GM23338 (cell line): ENCODE results near the gene ELL2.

ENCODE experiments used
- EZH2 ChIP-seq: fragments of 200-600 bp; sonication (generic); IDR thresholded peaks from one replicate; pipeline ENCODE4 v1.8.0; 2017; ENCODE audit warnings: antibody characterized with exemption, mild to moderate bottlenecking, low read depth; ENCODE audit not compliant: unreplicated experiment
- EZH2phosphoT487 ChIP-seq: fragments of 200-600 bp; sonication (generic); IDR thresholded peaks from one replicate; pipeline ENCODE4 v1.8.1; 2018; ENCODE audit warnings: antibody characterized with exemption; ENCODE audit not compliant: unreplicated experiment
- TF ChIP-seq, protein P1 (sequence below), 2 experiments: fragments of 200-600 bp in 1 of 2; sonication (generic) in 1 of 2; conservative IDR thresholded peaks; 2 replicates each; pipeline versions ENCODE4 v1.5.1 to v1.6.1; 2016 to 2017; ENCODE audit warnings: antibody characterized with exemption in 2 of 2, low read depth in 2 of 2, mild to moderate bottlenecking in 2 of 2, moderate library complexity in 1 of 2
- TF ChIP-seq, protein P2 (sequence below): IDR thresholded peaks from 2 replicates; pipeline ENCODE4 v1.6.1; 2016; ENCODE audit warnings: antibody characterized with exemption

DNA sequence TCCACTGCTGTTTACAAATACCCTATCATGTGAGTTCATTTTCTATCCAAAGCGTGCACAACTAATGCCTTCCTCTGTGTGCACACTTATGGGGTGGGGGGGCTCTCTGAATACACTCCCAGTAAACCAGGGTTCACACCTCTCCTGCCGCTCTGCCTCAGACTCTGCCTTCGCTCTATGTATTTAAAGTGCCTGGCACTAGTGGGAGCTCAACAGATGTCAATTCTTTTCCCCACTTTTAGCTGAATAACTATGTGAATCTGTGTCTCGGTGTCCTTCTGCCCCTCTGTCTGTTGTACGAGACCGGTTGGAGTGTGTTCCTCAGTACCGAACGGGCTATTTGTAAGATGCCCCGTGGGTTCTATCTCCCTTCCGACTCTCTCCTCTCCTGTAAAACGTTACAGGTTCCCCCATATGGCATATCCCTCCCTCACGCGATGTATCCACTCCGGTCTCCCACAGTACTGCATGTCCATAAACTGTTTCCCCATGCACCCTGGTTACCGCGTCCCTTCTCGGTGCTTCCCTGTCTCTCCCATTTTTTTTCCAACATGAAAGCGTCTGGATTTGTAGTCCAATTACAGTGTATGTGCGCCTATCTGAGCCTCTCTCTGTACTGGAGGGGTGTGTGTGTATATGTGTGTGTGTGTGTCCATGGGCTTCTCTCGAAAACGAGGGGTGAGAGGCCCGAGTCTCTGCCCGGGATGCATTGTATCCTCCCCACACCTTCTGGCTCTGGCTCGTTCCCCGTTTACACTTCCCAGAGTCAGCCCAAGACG is 1.6 kb downstream of the ELL2 start:
- TF ChIP-seq, protein P1, sequence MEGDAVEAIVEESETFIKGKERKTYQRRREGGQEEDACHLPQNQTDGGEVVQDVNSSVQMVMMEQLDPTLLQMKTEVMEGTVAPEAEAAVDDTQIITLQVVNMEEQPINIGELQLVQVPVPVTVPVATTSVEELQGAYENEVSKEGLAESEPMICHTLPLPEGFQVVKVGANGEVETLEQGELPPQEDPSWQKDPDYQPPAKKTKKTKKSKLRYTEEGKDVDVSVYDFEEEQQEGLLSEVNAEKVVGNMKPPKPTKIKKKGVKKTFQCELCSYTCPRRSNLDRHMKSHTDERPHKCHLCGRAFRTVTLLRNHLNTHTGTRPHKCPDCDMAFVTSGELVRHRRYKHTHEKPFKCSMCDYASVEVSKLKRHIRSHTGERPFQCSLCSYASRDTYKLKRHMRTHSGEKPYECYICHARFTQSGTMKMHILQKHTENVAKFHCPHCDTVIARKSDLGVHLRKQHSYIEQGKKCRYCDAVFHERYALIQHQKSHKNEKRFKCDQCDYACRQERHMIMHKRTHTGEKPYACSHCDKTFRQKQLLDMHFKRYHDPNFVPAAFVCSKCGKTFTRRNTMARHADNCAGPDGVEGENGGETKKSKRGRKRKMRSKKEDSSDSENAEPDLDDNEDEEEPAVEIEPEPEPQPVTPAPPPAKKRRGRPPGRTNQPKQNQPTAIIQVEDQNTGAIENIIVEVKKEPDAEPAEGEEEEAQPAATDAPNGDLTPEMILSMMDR (conservative IDR thresholded peaks at IDR 0.05; ENCODE audit: low read depth in 2 of 2): no peak
- TF ChIP-seq EZH2phosphoT487: no peak
- no peak for TF ChIP-seq EZH2
- TF ChIP-seq, protein P2, sequence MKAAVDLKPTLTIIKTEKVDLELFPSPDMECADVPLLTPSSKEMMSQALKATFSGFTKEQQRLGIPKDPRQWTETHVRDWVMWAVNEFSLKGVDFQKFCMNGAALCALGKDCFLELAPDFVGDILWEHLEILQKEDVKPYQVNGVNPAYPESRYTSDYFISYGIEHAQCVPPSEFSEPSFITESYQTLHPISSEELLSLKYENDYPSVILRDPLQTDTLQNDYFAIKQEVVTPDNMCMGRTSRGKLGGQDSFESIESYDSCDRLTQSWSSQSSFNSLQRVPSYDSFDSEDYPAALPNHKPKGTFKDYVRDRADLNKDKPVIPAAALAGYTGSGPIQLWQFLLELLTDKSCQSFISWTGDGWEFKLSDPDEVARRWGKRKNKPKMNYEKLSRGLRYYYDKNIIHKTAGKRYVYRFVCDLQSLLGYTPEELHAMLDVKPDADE: no peak
